Kidney glomerular epithelial cell (primary cell): ENCODE measurements around the gene TLX2.
A peak's percentile ranks its signal among the peaks of the same experiment; 100 is the strongest.
"Not testable (repeated sequence)": the region's sequence is repeated elsewhere in the genome, so short reads cannot be mapped to it uniquely, and the experiment has no call there.

Experiments
- DNase-seq: peaks from one replicate; lab custom pipeline; 2025; lab: John Stamatoyannopoulos, UW

TLX2 gene

DNA sequence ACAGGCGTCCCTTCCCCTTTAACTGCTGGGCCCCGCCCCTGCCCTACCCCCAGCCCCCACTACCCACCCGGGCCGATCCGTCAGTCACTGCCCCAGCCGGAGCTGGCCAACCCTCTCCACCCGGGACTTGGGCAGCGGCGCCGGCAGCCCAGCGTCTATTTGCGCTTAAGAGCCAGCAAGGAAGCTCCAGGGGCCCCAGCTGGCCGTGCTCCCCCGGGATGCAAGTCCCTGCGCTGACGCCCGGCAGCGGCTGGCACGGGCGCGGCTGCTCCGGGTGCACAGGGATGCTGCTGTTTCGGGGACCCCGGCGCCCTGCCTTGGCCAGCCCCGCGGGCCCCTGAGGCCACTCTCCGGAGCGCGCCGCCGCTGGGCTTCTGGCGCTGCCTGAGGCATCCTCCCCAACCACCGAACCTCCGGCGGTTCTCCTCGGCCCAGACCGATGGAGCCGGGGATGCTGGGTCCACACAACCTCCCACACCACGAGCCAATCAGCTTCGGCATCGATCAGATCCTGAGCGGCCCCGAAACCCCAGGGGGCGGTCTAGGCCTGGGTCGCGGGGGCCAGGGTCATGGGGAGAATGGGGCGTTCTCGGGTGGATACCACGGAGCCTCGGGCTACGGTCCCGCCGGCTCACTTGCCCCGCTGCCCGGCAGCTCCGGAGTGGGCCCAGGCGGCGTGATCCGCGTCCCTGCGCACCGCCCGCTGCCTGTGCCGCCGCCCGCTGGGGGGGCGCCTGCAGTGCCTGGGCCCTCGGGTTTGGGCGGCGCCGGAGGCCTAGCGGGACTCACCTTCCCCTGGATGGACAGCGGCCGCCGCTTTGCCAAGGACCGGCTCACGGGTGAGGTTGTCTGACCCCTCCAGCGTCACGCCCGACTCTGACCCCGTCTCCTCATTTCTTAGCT lies at the start of gene TLX2:
TSS of gene TLX2 (plus strand) at position 83 of the 903 bp plus-strand sequence. CDS start at position 440, 357 bp downstream.
- DNase-seq: no peak

DNA sequence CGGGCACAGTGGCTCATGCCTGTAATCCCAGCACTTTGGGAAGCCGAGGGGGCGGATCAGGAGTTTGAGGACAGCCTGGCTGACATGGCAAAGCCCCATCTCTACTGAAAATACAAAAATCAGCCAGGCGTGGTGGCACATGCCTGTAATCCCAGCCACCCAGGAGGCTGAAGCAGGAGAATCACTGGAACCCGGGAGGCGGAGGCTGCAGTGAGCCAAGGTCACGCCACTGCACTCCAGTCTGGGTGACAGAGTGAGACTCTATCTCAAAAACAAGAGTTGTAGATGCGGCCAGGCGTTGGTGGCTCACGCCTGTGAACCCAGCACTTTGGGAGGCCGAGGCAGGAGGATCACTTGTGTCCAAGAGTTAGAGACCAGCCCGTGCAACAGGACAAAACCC lies 43.5 kb upstream of the TLX2 start:
- not testable (repeated sequence) for DNase-seq

DNA sequence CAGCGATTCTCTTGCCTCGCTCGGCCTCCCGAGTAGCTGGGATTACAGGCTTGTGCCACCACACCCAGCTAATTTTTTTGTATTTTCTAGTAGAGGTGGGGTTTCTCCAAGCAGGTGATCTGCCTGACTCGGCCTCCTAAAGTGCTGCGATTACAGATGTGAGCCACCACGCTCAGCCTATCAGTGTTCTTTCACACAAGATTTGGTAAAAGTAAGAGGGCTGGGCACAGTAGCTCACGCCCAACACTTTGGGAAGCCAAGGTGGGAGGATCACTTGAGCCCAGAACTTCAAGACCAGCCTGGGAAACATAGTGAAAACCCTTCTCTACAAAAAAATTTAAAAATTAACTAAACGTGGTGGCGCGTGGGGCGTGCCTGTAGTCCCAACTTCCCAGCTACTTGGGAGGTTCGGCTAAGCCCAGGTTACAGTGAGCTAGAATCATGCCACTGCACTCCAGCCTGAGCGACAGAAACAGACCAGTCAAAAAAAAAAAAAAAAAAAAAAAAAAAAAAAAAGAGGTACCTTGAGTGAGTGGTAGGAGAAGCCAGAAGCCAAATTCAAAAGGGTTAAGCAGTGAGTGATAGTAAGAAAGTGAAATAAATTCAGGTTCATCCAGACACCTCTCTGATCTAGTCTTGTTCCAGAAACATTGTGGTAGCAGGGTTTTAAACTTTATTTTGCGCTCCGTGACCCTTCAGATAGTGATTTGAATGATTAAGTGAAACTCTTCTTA lies 42.8 kb upstream of the TLX2 start:
- peak; percentile 63 for DNase-seq

DNA sequence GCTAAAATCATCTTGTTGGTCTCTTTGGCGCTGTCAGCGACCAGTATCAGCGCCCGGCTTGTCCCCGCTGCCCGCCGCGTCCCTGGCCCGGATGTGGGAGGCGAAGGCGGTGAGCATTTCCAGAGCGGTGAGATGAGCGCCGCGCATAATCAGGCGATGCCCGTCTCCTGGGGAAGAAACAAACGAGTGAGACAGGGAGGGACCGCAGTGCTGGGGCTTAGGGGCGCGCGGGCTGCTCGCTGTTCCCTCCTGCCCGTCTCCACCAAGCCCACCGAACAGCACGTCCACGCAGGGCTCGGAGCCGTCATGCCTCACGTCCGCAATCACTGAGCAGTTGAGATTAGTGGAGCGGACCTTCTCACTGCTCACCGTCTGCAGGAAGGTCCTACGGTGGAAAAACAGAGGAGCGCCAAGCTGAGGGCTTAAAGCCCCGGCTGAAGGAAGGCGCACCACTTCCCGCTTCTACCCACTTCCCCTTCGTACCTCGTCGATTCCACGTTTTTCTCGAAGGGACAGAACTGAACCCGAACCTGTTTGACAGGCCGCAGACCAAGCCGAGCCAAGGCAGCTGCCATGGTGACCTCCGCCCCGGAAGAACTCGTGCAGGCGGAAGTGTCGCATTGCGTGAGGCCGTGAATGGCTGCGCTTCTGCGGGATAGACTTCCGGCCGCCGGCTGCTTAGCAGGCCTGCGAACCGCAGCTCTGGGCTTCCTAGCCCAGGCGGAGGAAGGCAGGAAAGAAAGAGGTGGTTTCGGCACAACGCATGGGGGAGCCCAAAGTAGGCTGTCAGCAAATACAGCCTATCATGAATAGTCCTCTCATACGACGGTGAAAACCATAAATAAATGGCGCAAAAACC lies 41.9 kb upstream of the TLX2 start, which contains the start of gene MRPL53:
TSS of gene MRPL53 (minus strand) at position 595 of the 859 bp plus-strand sequence. CDS start at position 575, 20 bp downstream.
- DNase-seq: peak; percentile 84

GRCh38 chr2:74472945-74473258 lies 41.3 kb upstream of the TLX2 start:
- no peak for DNase-seq

GRCh38 chr2:74474481-74474880 lies 39.8 kb upstream of the TLX2 start:
- no peak for DNase-seq

DNA sequence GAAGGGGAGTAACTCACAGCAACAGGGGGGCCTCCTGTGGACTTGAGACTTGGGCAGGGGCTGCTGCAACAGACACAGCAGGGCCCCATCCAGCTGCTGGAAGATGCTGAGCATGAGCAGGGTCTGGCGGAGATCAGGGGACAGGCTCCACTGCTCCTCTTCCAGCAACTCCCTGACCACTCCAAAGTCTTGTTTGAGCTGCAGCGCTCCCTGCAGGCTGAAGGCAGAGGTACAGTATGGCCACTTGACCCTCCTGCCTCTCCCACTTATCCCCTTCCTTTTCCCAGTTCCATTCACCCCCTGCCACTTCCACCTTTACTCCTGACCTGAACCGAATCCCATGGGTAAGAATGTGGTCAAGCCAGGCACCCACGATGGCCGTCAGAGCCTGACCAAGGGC lies 39.4 kb upstream of the TLX2 start:
- DNase-seq: no peak

DNA sequence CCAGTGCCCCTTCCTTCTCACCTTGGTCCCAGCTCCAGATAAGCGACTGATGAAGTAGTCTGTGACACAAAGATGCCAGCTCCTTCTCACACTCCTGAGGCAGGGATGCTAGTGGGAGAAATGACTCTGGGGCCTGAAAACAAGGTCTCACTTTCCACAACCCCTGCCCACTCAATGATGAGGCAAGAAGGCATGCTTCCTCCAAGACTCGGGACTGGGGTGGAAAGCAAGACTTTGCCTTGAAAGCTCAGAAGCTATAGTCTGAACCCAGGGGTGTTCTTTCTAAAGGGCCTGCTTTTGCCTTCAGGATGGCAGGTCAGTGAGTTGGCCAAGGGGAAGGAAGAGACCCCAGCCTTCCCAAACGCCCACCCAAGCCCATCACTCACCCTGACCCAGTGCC lies 32.8 kb upstream of the TLX2 start:
- DNase-seq: no peak

DNA sequence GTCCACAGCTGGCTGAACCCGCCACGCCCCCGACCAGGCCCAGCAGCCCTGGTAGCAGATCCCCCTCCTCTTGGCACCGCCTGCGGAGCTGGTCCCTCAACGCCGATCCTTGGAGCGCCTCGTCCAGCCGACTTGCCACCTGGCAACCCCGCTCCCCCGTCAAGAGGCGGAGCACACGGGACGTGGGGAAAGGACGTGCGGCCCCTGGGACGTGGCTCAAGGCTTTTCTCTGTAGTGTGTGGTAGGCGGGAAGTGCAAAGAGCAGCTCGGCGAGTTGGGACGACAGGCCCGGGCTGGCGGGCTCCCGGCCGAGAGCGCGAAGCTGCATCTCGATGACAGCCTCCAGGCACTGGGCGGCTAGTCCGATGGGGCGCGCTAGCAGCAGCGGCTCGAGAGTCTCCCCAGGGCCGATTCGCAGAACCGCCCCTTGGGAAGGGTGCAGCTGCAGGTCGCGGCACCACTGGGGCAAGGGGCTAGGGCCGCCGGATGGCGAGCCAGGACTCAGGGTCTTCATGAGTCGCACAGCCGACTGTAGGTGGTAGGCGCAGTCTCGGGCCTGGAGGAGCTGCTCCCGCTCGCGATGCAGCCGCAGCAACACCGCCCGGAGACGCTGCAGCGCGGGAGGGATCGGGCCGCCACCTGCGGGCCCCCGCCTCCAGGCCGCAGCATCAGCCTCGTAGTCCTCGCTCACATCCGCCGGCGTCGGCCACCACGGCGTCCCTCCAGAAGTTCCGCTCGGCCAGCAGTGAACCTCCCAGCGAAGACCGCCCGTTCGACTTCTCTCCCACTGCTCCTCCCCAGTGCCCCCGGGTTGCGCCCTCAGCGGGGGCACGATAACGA lies 32.1 kb upstream of the TLX2 start:
- no peak for DNase-seq

GRCh38 chr2:74482801-74483674 lies 31.2 kb upstream of the TLX2 start, which contains the start of the genes CCDC142 and TTC31:
TSS of gene CCDC142 (minus strand) at chr2:74482998. CDS start at chr2:74482837, 161 bp downstream.
TSS of gene TTC31 (plus strand) at chr2:74483081. CDS start at chr2:74483096, 15 bp downstream.
- DNase-seq: peak; percentile 95

- not testable (repeated sequence) for DNase-seq
Observed at GRCh38 chr2:74483675-74484164, 30.5 kb upstream of the TLX2 start.

DNA sequence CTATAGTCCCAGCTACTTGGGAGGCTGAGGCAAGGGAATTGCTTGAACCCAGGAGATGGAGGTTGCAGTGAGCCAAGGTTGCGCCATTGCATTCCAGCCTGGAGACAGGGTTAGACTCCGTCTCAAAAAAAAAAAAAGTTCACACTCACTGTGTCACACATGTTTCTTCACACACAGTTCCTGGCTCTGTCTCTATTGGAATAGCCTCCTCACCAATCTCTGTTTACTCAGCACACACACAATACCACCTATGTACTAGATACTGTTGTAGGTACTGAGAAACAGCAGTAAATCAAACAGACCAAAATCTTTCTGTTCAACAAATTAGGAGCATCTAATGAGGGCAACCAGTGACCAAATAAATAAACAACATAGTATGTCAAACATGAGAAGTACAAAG lies 28.1 kb upstream of the TLX2 start:
- no peak for DNase-seq

GRCh38 chr2:74488643-74489481 lies 25.4 kb upstream of the TLX2 start:
- DNase-seq: no peak

DNA sequence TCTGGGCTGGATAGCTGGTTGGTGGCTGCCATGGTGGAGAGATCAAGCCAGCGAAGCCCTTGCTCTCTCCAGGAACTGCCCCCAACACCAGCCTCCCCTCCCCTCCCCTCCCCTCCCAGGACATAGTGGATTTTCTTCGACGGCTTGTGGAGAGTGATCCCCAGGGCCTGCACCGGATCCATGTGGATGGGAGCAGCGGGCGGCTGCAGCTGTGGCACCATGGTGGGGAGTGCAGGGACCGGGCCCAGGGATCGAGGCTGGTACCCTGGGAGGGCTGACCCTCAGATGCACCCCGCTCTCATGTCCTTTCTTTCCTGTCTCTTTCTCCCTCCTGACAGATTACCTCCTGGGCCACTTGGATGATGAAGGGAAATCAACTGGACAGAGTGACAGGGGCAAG lies 24.3 kb upstream of the TLX2 start:
- DNase-seq: no peak

DNA sequence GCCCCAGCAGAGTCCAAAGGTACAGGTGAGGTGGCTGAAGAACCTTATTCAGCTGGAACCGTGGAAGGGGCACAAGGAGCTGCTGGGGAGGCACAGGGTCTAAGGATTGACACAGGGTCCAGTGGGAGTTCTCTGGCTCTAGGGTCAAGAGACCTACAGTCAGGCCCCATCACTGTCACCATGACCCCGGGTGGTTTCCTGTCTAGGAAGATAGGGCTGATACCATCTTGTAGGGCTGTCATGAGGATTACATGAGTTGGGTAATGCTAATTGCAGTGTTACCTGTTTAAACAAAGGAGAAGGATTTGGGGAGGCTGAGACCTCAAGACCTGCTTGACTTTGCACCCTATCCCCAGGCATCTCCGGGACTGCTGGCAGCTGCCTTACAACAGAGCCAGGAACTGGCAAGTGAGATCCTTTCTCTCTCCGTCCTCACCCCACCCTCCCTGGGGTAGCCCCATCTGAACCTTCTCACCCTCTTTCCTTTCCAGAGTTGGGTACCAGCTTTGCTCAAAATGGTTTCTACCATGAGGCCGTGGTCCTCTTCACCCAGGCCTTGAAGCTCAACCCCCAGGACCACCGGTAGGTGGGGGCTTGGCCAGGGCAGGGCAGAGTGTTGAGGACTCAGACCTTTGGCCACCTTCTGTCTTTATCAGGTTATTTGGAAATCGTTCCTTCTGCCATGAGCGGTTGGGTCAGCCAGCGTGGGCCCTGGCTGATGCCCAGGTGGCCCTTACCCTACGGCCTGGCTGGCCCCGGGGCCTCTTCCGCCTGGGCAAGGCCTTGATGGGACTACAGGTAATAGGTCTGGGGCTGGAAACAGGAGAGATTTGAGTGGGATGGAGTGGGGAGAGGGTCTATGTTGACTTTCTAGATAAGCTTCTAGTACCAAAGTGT lies 22.4 kb upstream of the TLX2 start:
- DNase-seq: no peak

DNA sequence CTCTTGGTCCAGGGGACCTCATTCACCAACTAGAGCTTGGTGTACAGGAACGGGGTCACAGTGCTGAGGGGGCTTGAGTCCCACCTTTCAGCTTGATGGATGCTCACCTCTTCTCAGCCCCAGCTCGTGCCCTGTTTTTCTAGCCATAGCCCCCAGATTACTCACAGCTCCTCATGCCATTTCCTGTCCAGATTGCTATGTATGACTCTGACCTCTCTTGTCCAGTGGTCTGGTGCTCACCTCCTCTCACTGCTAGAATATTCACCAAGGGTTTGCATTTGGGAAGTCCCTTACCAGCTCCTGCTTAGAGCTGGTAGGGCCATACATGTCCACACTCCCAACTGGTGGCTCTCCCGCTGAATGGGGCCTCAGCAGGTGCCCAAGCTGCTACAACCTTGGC lies 20.7 kb upstream of the TLX2 start:
- DNase-seq: no peak

- no peak for DNase-seq
Observed at GRCh38 chr2:74495440-74495839, 18.8 kb upstream of the TLX2 start.
